GM21576 (cell line): ENCODE measurements around the gene ZNF83.

ENCODE experiments used
- ATAC-seq: cut with Tn5 transposase; IDR thresholded peaks from one replicate; pipeline ENCODE4 v1.9.1; 2021; ENCODE audit warnings: mild to moderate bottlenecking, moderate library complexity; ENCODE audit not compliant: unreplicated experiment

The ZNF83 gene

GRCh38 chr19:52570000-52570861, 67.9 kb downstream of the ZNF83 start, which contains the start of gene ZNF701:
ZNF701 (plus strand) TSS chr19:52570287; CDS start chr19:52574148, 3,861 bp downstream.
- ATAC-seq: peak; percentile 95

- peak; percentile 8 for ATAC-seq
Measured at GRCh38 chr19:52569638-52569999, 68.5 kb downstream of the ZNF83 start.

DNA sequence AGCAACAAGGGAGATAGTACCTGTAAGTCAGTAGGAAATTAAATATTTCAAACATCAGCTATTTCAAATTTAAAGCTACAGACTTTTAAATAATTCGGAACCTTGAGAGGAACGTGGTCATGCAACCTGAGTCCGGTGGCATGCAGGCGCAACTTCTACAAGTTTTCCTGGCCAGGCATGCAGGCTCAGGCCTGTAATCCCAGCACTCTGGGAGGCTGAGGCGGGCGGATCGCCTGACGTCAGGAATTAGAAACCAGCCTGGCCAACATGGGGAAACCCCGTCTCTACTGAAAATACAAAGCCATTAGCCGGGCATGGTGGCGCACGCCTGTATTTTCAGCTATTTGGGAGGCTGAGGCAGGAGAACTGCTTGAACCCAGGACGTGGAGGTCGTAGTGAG, 70.2 kb downstream of the ZNF83 start:
- ATAC-seq: no peak

DNA sequence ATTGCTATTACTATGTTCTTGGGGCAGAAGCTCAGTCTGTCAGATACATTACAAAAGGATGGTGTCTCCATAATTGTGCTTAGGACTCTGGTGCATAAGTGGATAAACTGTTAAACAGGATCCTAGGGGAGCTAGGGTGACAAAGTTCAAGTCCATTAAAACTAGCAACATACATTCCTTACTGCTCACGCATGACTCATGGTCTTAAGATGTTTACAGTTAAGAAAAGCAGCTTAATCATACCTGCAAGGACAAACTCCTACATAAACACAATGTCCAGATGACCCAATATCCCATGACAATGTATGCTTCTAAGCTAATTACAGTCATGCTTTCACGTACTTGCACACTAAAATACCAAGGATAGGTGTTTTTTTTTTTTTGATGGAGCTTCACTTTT, 71.6 kb downstream of the ZNF83 start:
- no peak for ATAC-seq

DNA sequence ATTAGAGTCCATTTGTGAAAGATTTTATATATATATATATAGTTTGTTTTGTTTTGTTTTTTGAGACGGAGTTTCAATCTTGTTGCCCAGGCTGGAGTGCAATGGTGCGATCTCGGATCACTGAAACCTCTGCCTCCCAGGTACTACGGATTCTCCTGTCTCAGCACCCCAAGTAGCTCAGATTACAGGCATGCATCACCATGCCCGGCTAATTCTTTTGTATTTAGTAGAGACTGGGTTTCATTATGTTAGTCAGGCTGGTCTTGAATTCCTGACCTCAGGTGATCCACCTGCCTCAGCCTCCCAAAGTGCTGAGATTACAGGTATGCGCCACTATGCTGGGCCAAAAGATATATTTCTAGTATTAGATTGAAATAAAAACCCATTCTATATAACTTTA, 72.0 kb downstream of the ZNF83 start:
- no peak for ATAC-seq
